ENCODE data around the gene RASGRP4.

The RASGRP4 gene

GRCh38 chr19:38359242-38360021 lies 66.6 kb downstream of the RASGRP4 start:
- in situ Hi-C loops (cut with MboI; ENCODE audit: low sequenced_read_pairs): no loop called here
- H3K4me1 ChIP-seq: peaks cover 11% of the 10 kb centered on the region
- no peaks in the 10 kb centered on the region for H3K36me3 ChIP-seq (replicated peaks)
- no peaks in the 10 kb centered on the region; the same call in 1 of the 2 replicates for H3K9me3 ChIP-seq
- no peak overlapping the region for H3K4me3 ChIP-seq
- peaks cover 9% of the 10 kb centered on the region; the same call in 1 of the 2 replicates for H3K27me3 ChIP-seq (ENCODE audit: low read depth)
- DNase-seq (ENCODE audit: low spot score in 2 of 2): no peak
